Subcutaneous adipose tissue (tissue), 4 donors: ENCODE measurements around the gene ASAP2. TPM values are rescaled to one million over a fixed set of nuclear protein-coding genes. Genes with fewer than 3 reads are reported as not detected.

Source experiments
- CTCF ChIP-seq: fragments of 450-650 bp; IDR thresholded peaks from one replicate; pipeline ENCODE4 v1.5.1; 2016; ENCODE audit warnings: low read depth, mild to moderate bottlenecking, control low read depth, antibody characterized with exemption, moderate library complexity
- total RNA-seq, 4 donors: library from RNA; depleted of rRNA; stranded (reverse); fragments of >200 nt; gene quantifications; one replicate each; pipeline ENCODE4 v1.1.0, GENCODE V29; 2016

ASAP2 gene
- total RNA-seq, 4 donors from 2014 or later = 25.2 to 44.3 (median 33.8) TPM

GRCh38 chr2:9428965-9429577 lies 222.5 kb downstream of the ASAP2 start:
- TF ChIP-seq CTCF = no peak

- TF ChIP-seq CTCF = no peak
Observed at GRCh38 chr2:9430316-9431293, 224.0 kb downstream of the ASAP2 start.

- TF ChIP-seq CTCF = no peak
Observed at GRCh38 chr2:9434489-9434888, 227.9 kb downstream of the ASAP2 start.

GRCh38 chr2:9439536-9439935 lies 232.9 kb downstream of the ASAP2 start:
- no peak for TF ChIP-seq CTCF

GRCh38 chr2:9440058-9440727 lies 233.6 kb downstream of the ASAP2 start:
- TF ChIP-seq CTCF = no peak

GRCh38 chr2:9441556-9441955 lies 234.9 kb downstream of the ASAP2 start:
- TF ChIP-seq CTCF = no peak

GRCh38 chr2:9443526-9443925 lies 236.9 kb downstream of the ASAP2 start:
- no peak for TF ChIP-seq CTCF
